Activated T-cell treated with anti-CD3 and anti-CD28 coated beads, Interleukin-2, amount 50 U/mL, for 72 hours (primary cell): Measurements from ENCODE around the gene MS4A18. TPM values are rescaled to one million over a fixed set of nuclear protein-coding genes. Genes with fewer than 3 reads are reported as not detected.
A peak's percentile ranks its signal among the peaks of the same experiment; 100 is the strongest.
"Not testable (repeated sequence)": the region's sequence is repeated elsewhere in the genome, so short reads cannot be mapped to it uniquely, and the experiment has no call there.

Experiments
- ATAC-seq, 2 donors: fragments of 150-1000 bp; cut with Tn5 transposase; replicated peaks in 1 of 2; 2 replicates each; pipeline ENCODE4 v1.10.0; 2021; ENCODE audit warnings: moderate library complexity in 2 of 2, mild to moderate bottlenecking in 1 of 2
- DNase-seq, 2 donors: peaks; one replicate each; pipeline ENCODE4 v3.0.0; 2021 to 2022; ENCODE audit warnings: mixed read lengths in 1 of 2
- H3K27ac Mint-ChIP-seq: one replicate; pipeline ENCODE4 v1.8.0; 2022; ENCODE audit warnings: mild to moderate bottlenecking, moderate library complexity, mixed read lengths
- H3K27me3 Mint-ChIP-seq: one replicate; pipeline ENCODE4 v1.8.0; 2022; ENCODE audit warnings: low read depth, mixed read lengths
- H3K36me3 Mint-ChIP-seq, 2 donors: one replicate each; pipeline ENCODE4 v1.8.0; 2022; ENCODE audit warnings: mixed read lengths in 2 of 2, mild to moderate bottlenecking in 1 of 2; ENCODE audit not compliant: insufficient read depth in 2 of 2
- H3K4me1 Mint-ChIP-seq: one replicate; pipeline ENCODE4 v1.8.0; 2022; ENCODE audit warnings: low read depth, mixed read lengths
- H3K4me3 Mint-ChIP-seq, 2 donors: one replicate each; pipeline ENCODE4 v1.8.0; 2022; ENCODE audit warnings: mild to moderate bottlenecking in 2 of 2, mixed read lengths in 2 of 2, moderate library complexity in 2 of 2
- H3K9me3 Mint-ChIP-seq, 2 donors: one replicate each; pipeline ENCODE4 v1.8.0; 2022; ENCODE audit warnings: mixed read lengths in 2 of 2
- total RNA-seq, 2 donors: library from RNA; stranded (reverse); gene quantifications; one replicate each; pipeline ENCODE4 v1.2.3, GENCODE V29; 2022

Gene MS4A18
- total RNA-seq, 2 donors from 2014 or later = not detected

- no peak for DNase-seq
- H3K4me1 Mint-ChIP-seq = no peaks in the 10 kb centered on the region
- H3K27ac Mint-ChIP-seq = no peak overlapping the region
- H3K27me3 Mint-ChIP-seq = peaks cover 1% of the 10 kb centered on the region
- H3K4me3 Mint-ChIP-seq = no peak overlapping the region
- no peak for ATAC-seq
- H3K36me3 Mint-ChIP-seq = no peaks in the 10 kb centered on the region
- no peaks in the 10 kb centered on the region for H3K9me3 Mint-ChIP-seq
Measured at GRCh38 chr11:60710482-60710881, 14.0 kb upstream of the MS4A18 start.

- ATAC-seq (no peak), DNase-seq (no peak)
- Mint-ChIP-seq H3K36me3 (no peaks in the 10 kb centered on the region), H3K9me3 (no peaks in the 10 kb centered on the region), H3K4me3 (no peak overlapping the region), H3K27me3 (peaks cover 4% of the 10 kb centered on the region), H3K4me1 (no peaks in the 10 kb centered on the region), H3K27ac (no peak overlapping the region)
Measured at GRCh38 chr11:60711276-60711675, 13.2 kb upstream of the MS4A18 start.

DNA sequence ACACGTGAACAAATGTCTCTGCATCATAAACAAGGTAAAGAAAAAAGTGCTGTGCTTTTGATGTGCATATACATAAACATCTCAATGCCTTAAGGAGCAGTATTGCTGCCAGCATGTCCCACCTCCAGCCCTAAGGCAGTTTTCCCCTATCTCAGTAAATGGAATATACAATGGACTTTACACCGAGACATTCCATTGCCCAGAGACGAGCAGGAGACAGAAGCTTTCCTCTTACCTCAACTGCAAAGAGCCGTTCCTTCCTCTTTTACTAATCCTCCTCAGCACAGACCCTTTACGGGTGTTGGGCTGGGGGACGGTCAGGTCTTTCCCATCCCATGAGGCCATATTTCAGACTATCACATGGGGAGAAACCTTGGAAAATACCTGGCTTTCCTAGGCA is 11.1 kb upstream of the MS4A18 start:
- H3K27ac Mint-ChIP-seq, H3K36me3 Mint-ChIP-seq, H3K4me3 Mint-ChIP-seq, H3K9me3 Mint-ChIP-seq, ATAC-seq, DNase-seq, H3K4me1 Mint-ChIP-seq: not testable (repeated sequence)
- peaks cover 14% of the 10 kb centered on the region for H3K27me3 Mint-ChIP-seq

DNA sequence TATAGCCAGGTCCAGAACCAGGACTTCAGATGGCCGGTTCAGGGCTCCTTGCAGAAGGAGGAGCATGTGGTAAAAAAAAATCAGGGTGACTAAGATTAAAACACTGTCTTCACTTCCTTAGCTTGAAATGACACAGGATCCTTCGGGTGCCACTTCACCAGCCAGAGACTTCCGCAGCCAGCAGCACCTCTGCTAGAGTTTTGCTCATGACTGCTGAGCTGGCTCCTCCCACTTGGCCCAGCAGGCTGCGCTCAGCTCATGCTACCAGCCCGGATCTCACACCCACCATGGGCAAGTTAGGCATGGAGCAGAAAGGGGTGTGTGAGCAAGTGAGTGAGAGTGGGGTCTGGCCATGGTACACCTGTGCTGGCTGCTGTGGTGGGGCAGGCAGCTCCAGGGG is 6.6 kb upstream of the MS4A18 start:
- DNase-seq (peak in 1 of 2 donors; percentile 28), ATAC-seq (peak; percentile 29 to 68)
- Mint-ChIP-seq H3K36me3 (no peaks in the 10 kb centered on the region), H3K27me3 (peaks cover 22% of the 10 kb centered on the region), H3K27ac (no peak overlapping the region), H3K4me3 (peak overlapping the region in 1 of 2 donors; percentile 14), H3K9me3 (no peaks in the 10 kb centered on the region), H3K4me1 (no peaks in the 10 kb centered on the region)

GRCh38 chr11:60718524-60719316 is 5.8 kb upstream of the MS4A18 start:
- DNase-seq (peak in 1 of 2 donors; percentile 5), ATAC-seq (peak; percentile 75 to 93)
- H3K27me3 Mint-ChIP-seq = peaks cover 22% of the 10 kb centered on the region
- H3K4me3 Mint-ChIP-seq = peak overlapping the region in 1 of 2 donors; percentile 13
- H3K4me1 Mint-ChIP-seq = no peaks in the 10 kb centered on the region
- no peaks in the 10 kb centered on the region for H3K9me3 Mint-ChIP-seq
- H3K36me3 Mint-ChIP-seq = no peaks in the 10 kb centered on the region
- H3K27ac Mint-ChIP-seq = no peak overlapping the region

- Mint-ChIP-seq H3K27ac (no peak overlapping the region), H3K4me3 (peak overlapping the region in 1 of 2 donors; percentile 13), H3K4me1 (no peaks in the 10 kb centered on the region), H3K27me3 (peaks cover 22% of the 10 kb centered on the region), H3K9me3 (no peaks in the 10 kb centered on the region), H3K36me3 (no peaks in the 10 kb centered on the region)
- ATAC-seq = no peak
- DNase-seq = no peak
Measured at GRCh38 chr11:60719391-60719790, 5.1 kb upstream of the MS4A18 start.

DNA sequence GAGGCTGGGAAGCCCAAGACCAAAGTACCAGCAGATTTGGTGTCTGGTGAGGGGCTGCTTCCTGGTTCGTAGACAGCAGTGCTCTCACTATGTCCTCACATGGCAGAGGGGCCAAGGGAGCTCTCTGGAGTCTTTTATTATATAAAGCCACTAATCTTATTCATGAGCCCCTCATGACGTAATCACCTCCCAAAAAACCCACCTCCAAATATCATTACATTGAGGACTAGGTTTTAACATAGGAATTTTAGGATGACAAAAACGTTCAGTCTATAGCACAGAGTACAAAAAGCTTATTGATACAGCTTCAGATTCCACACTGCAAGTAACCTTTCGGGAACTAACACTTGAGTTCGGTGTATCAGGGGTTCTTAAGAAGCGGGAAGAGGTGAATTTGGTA is 4.1 kb upstream of the MS4A18 start:
- Mint-ChIP-seq H3K9me3 (no peaks in the 10 kb centered on the region), H3K27ac (no peak overlapping the region), H3K36me3 (no peaks in the 10 kb centered on the region), H3K4me1 (no peaks in the 10 kb centered on the region), H3K4me3 (no peak overlapping the region), H3K27me3 (peaks cover 21% of the 10 kb centered on the region)
- DNase-seq (no peak), ATAC-seq (no peak)

DNA sequence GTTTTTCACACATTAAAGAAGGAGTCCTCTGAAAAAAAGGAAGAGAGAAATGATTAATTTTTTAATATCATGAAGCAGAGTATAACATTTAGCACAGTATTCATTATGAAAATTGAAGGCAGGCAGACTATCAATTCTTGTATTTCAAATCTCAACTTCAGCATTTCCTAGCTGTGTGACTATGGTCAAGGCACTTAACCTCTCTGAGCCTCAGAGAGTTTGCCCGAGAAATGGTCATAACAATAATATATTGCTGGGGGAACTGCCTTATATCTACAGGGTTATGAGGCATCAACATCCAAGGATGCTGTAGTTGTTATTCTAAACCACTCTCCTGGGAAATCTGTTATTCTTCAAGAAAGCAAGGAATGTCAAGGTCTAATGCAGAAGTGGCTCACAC is 1.1 kb downstream of the MS4A18 start:
- Mint-ChIP-seq H3K27me3 (peaks cover 24% of the 10 kb centered on the region), H3K4me3 (no peak overlapping the region), H3K9me3 (no peaks in the 10 kb centered on the region), H3K27ac (no peak overlapping the region), H3K4me1 (no peaks in the 10 kb centered on the region), H3K36me3 (no peaks in the 10 kb centered on the region)
- DNase-seq = no peak
- ATAC-seq = no peak

DNA sequence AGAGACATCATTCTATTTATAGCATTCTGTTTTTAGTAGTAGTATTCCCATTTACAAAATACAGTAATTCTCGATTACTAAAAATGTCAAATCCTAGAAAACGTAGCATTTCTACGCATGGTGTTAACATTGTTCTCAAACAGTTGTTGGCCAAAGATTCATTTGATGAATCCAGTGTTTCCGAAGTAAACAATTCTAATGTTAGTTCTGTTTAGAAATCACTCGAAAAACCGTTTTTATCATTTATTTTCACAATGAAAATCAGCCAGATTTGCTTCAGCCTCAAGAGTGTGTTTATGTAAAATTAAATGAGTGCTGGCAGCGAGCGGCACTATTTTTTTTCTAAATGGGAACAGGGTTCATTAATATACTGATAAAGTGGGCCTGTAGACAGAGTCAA is 7.1 kb downstream of the MS4A18 start:
- ATAC-seq = no peak
- no peak for DNase-seq
- H3K9me3 Mint-ChIP-seq = no peaks in the 10 kb centered on the region
- H3K27me3 Mint-ChIP-seq = peaks cover 17% of the 10 kb centered on the region
- H3K4me3 Mint-ChIP-seq = no peak overlapping the region
- H3K27ac Mint-ChIP-seq = no peak overlapping the region
- H3K4me1 Mint-ChIP-seq = no peaks in the 10 kb centered on the region
- H3K36me3 Mint-ChIP-seq = no peaks in the 10 kb centered on the region

- Mint-ChIP-seq H3K27me3 (peaks cover 19% of the 10 kb centered on the region), H3K4me1 (no peaks in the 10 kb centered on the region), H3K27ac (no peak overlapping the region), H3K36me3 (no peaks in the 10 kb centered on the region), H3K4me3 (no peak overlapping the region), H3K9me3 (no peaks in the 10 kb centered on the region)
- ATAC-seq (no peak), DNase-seq (no peak)
Measured at GRCh38 chr11:60734279-60734678, 9.8 kb downstream of the MS4A18 start.

- ATAC-seq (no peak), DNase-seq (no peak)
- Mint-ChIP-seq H3K27me3 (peaks cover 16% of the 10 kb centered on the region), H3K36me3 (no peaks in the 10 kb centered on the region), H3K9me3 (no peaks in the 10 kb centered on the region), H3K4me3 (no peak overlapping the region), H3K27ac (no peak overlapping the region), H3K4me1 (no peaks in the 10 kb centered on the region)
Measured at GRCh38 chr11:60739114-60739513, 14.6 kb downstream of the MS4A18 start.

- no peaks in the 10 kb centered on the region for H3K36me3 Mint-ChIP-seq
- ATAC-seq = no peak
Measured at GRCh38 chr11:60740573-60740972, 16.1 kb downstream of the MS4A18 start.

DNA sequence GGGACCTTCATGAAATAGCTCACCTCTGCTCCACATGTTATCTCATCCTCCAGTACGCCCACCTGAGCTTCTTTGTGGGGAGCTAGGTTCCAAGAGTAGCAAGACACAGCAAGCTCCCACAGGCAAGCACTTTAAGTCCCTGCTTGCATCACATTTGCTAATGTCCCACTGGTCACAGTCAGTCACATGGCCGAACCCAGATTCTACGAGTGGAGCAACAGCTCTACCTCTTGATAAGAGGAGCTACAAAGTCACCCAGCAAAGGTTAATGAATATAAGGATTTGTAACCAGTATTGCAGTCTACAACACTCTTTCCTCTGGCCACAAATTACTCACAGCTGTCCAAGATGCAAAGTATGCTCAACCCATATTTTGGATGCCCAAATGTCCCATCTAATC is 16.9 kb downstream of the MS4A18 start:
- H3K9me3 Mint-ChIP-seq = no peaks in the 10 kb centered on the region
- ATAC-seq = no peak

More at GRCh38 chr11:60740573-60740972, 16.1 kb downstream of the MS4A18 start:
- H3K9me3 Mint-ChIP-seq = no peaks in the 10 kb centered on the region
- DNase-seq = no peak
- H3K4me3 Mint-ChIP-seq = no peak overlapping the region
- H3K4me1 Mint-ChIP-seq = no peaks in the 10 kb centered on the region
- no peak overlapping the region for H3K27ac Mint-ChIP-seq
- H3K27me3 Mint-ChIP-seq = peaks cover 16% of the 10 kb centered on the region

DNA sequence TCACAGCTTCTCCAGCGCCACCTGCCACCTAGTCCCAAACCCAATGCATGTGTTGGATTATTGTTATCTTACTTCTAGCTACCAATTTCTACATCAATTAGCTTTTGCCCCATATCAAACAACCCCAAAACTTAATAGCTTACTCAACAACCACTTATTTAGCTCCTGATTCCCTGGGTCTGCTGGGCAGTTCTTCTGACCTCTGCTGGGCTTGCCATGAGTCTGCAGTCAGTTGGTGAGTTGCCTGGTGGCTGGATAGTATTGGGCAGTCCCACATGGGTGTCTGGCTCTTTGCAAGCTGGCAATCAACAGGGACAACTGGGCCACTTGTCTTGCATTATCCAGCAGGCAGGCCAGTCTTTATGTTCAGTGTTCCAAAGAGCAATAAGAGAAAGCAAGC is 18.5 kb downstream of the MS4A18 start:
- DNase-seq = no peak
- H3K4me1 Mint-ChIP-seq = no peaks in the 10 kb centered on the region
- no peak for ATAC-seq
- H3K4me3 Mint-ChIP-seq = no peak overlapping the region
- no peaks in the 10 kb centered on the region for H3K36me3 Mint-ChIP-seq
- H3K27ac Mint-ChIP-seq = no peak overlapping the region
- H3K9me3 Mint-ChIP-seq = peaks cover 0 to 3% of the 10 kb centered on the region in 2 donors
- peaks cover 9% of the 10 kb centered on the region for H3K27me3 Mint-ChIP-seq

More for the DNA sequence above, 16.9 kb downstream of the MS4A18 start:
- DNase-seq = no peak
- H3K4me1 Mint-ChIP-seq = no peaks in the 10 kb centered on the region
- no peaks in the 10 kb centered on the region for H3K36me3 Mint-ChIP-seq
- no peak overlapping the region for H3K27ac Mint-ChIP-seq
- H3K4me3 Mint-ChIP-seq = no peak overlapping the region
- peaks cover 16% of the 10 kb centered on the region for H3K27me3 Mint-ChIP-seq
